Activated CD4-positive, alpha-beta T cell treated with anti-CD3 and anti-CD28 coated beads for 48 hours (primary cell): Measurements from ENCODE around the gene RNF180.
A peak's percentile ranks its signal among the peaks of the same experiment; 100 is the strongest.

ENCODE experiments used
- DNase-seq: peaks from one replicate; pipeline ENCODE4 v3.0.0-alpha.2; 2020

RNF180 gene

DNA sequence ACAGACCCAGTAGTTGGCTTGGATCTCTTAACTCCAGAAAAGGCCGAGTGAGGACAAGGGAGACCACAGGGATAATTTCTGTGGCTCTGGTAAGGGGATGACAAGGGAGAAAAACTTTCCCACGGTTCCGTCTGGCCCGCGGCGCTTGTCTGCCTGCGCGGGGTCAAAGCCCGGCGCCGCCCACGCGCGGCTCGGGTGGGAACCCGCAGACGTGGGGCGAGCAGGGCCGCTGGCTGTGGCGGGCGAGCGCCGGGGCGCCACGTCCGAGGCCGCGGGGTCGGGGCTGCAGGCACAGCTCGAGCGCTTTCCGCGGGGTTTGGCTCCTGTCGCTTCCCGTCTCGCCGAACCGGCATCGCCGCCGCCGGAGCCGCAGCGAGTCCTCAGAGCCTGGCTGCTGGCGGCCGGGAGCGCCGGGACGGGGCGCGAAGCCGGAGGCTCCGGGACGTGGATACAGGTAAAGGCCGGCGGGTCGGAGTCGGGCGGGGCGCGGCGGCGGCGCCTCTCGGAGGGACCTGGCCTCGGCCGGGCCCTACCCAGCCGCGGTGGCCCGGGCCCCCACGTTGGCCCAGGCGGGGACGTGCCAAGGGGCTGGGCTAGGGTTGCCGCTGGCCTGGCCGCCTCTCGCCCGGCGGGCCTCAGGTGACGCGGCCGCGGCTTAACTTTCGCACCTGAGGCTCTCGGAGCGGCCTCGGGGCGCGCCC, at the start of gene RNF180:
Gene RNF180 (plus strand): TSS at position 344 of the 701 bp plus-strand sequence. CDS start 34,965 bp downstream, outside the sequence.
- peak; percentile 15 for DNase-seq

DNA sequence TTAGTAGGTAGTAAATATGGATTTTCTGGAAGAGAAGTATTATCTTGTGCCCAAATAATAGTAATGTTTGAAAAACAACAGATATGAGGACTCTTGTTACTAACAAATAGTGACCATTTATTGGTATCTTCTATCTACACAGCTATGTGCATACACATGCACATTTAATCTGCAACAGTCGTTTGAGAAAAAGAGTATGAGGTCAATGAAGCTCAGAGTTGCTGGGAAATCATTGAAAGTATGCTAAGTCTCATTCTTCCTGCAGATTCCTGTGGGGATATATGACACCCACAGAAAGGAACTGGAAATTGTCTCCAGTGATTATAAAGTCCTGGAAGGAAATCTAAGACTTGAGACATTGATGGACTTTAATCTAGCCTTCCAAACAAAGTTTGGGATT, 40.1 kb upstream of the RNF180 start:
- no peak for DNase-seq

DNA sequence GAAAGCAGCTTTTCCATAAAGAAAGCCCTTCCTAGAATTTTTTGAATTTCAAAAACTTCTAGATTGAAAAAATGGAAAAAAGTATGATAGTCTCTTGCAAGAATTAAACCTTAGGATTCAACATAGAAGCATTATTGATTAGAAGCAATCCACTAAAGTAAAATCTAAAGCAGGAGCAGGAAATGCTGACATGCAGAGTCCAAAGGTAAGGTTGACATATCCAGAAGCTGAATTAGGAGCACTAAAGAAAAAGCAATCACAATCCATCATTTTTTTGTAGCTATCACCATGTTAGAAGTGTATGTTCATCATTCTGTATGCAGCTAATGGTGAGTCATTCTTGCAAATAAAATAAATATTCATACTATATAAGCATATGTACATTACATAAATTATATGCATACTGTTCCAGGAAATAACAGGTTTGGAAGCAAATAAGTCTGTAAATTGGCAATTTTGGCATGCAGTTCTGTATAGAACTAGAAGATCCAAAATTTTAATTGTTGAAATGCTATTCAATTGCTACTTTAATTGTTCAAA, 39.4 kb upstream of the RNF180 start:
- DNase-seq, result no peak

- no peak for DNase-seq
These were observed 25.6 kb upstream of the RNF180 start for GRCh38 chr5:64140018-64140417.

GRCh38 chr5:64144425-64145215, 21.0 kb upstream of the RNF180 start:
- no peak for DNase-seq

DNA sequence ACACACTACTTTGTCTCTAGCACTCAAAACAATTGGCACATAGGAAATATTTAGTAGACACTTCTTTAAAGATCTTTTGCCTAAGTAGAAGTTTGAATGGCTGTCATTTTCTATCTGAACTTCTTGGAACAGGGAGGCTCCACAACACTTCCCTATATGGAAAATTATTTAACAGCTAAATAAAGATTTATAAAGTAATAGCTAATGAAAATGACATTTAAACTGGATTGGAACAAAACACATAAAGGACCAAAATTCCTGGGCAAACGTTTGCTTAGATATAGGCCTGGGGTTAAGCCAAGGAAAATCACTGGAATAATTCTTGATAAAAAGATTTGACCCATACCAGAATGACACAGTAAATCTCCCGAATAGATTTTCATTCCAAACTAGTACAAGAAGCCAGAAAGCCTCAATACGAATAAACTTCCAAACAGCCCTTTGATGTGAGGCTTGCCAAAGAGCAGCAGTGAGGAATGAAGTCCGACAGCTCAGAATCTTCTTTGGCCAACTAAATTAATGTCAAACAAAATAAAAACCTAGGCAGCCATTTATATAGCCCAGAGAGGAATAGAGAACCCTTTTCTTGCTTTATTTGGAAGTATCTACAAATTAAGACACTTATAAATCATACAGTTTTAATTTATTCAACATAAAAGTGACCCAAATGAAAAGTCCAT, 20.3 kb upstream of the RNF180 start:
- no peak for DNase-seq

DNA sequence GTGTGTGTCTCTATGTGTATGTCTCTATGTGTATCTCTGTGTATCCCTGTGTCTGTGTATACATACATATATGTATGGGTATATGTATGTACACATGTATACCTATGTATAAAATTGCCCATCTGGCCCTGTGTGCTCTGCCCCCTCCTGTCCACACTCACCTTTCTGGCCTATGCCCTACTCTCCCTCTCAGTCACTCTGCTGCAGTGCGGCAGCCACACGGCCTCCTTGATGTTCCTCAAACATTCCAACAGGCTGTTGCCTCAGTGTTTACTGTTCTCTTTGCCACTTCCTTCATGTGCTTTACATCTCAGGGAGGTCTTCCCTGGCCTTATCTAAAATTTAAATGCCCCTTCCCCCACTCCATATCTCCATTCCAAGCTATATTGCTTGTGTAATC, 18.3 kb upstream of the RNF180 start:
- DNase-seq, result no peak

DNA sequence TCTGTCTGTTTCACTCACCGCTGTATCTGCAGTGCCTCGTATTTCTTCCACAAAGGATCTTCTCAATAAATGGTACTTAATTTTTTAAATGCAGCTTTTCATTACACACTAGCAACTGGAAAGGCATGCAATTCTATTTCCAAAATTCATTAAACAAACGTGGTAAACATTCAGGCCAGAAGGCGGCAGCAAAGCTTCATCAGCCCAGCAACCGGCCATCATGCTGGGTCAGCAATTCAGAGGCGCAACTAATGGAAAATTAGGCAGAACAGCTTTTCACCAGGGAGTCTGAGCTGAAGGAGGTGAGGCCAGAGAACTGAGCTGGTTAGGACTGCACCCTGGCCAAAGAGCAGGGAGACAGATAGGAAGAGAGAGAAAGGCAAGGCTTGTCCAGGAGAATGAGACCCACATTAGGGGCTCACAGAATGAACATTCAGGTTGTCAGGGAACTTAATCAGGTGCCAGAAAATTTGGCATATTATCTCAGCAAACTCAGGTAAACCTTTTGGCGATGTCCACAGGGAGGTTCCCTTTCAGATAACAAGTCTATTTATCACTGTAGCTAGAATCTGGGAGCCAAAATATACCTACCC, 17.7 kb upstream of the RNF180 start:
- peak; percentile 20 for DNase-seq

DNA sequence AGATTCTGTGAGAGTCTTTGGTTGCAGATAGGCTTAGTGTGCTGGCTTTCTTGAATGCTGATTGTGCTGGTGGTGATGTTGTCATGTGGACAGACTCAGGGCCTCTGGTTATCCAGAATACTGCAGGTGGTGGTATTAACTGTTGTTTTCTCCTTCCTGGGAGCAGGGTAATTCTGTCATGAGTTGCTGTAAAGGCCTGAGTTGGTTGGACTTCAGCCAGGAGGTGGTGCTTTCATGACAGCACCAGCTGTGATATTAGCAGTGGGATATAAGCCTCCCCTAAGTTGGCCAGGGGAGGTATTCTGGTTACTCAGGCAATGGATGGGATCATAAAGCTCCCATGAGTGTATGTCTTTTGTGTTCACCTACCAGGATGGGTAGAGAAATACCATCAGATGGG, 16.4 kb upstream of the RNF180 start:
- DNase-seq, result no peak

DNA sequence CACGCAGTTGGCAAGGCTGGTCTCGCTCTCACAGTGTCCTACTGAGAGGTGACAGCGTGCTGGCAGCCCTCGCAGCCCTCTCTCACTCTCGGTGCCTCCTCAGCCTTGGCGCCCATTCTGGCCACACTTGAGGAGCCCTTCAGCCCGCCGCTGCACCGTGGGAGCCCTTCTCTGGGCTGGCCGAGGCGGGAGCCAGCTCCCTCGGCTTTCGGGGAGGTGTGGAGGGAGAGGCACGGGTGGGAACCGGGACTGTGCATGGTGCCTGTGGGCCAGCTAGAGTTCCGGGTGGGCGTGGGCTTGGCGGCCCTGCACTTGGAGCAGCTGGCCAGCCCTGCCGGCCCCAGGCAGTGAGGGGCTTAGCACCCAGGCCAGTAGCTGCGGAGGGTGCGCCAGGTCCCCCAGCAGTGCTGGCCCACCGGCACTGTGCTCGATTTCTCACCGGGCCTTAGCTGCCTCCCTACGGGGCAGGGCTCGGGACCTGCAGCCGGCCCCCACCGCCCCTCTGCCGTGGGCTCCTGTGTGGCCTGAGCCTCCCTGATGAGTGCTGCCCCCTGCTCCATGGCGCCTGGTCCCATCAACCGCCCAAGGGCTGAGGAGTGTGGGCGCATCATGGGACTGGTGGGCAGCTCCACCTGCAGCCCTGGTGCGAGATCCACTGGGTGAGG, 15.7 kb upstream of the RNF180 start:
- DNase-seq, result no peak

DNA sequence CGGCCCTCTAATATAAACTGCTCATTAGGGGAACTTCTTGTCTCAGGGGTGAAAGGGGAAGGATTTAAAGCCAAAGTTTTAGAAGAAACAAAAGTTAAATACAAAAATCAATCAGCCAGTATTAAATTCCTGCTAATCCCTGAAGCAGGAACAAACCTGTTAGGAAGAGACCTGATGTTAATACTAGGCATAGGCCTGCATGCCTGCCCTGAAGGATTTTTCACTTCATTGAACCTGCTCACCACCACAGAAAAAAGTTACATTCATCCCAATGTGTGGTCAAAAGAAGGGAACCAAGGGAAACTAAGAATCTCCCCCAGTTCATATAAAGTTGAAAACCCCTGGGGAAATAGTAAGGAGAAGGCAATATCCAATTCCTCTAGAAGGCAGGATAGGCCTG, 9.4 kb upstream of the RNF180 start:
- DNase-seq, result no peak

GRCh38 chr5:64158827-64159226, 6.8 kb upstream of the RNF180 start:
- no peak for DNase-seq

DNA sequence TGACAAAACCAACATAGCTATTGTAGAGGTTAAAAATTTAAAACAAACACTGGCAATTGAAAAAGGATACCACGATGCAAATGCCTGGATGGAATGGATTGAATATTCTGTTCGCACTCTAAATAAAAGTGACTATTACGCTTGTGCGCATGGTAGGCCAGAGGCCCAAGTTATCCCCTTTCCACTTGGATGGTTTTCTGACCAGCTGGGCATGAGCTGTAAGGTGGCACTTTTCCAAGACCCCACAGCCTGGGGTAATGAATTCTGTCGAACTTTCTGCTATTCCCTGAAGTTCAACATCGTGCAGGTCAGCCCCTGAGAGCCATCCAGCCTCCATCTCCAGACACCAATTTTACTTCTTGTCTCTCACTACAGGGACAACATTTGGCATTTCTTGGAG, 5.4 kb upstream of the RNF180 start:
- no peak for DNase-seq

GRCh38 chr5:64161420-64161819, 4.2 kb upstream of the RNF180 start:
- DNase-seq, result no peak

GRCh38 chr5:64163135-64163534, 2.5 kb upstream of the RNF180 start:
- no peak for DNase-seq

- DNase-seq, result no peak
These were observed 1.9 kb upstream of the RNF180 start for GRCh38 chr5:64163746-64164145.

GRCh38 chr5:64164166-64164565, 1.5 kb upstream of the RNF180 start:
- no peak for DNase-seq

DNA sequence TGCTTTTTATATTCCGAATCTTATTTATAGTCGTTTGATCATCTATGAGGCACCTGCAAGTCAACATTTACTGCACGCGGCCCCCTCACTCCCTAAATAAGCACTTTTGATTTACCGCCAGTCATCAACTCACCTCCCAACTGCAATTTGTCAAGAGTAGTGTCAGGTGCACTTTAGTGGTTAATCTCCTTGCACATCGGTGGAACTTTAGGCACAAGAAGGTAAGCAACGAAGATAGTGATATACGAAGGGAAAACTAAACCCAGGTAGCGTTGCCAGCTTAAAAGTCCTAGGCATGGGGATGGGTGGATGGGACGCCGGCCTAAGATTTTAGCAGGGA, 513 bp upstream of the RNF180 start:
- no peak for DNase-seq

DNA sequence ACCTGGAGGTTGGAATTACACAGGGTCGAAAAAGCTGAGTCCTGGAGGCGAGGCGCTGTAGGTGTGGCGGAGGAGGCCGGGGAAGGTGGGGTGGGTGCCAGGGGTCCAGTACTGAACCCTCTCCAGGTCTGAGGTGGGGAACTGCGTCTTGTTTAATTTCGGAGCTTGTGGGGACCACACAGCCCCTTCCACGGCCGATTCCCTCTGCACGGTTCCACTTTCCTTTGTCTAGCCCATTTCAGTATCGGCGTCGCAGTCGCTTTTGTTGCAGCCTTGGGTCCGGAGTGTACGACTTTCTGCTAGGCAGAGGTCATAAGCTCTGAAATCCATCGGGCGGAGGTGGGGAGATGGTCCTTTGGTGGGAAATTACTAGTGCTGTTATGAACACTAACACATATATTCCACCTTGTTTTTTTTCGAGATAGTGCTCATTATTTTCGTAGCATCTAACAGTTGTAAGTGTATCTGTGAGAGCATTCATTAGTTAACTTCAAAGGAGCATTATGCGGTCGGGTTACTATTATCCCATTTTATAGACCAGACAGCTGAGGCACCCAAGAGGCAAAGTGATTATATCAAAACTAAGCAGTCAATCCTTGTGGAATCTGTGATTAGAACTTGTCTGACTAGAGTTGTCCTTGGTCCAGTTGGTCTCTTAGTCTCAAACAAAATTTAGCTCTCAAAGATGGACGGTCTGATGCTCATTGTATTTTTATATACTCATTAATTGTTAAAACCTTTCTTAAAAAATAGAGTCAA, 737 bp downstream of the RNF180 start:
- DNase-seq, result no peak

GRCh38 chr5:64176301-64176700, 10.7 kb downstream of the RNF180 start:
- no peak for DNase-seq

GRCh38 chr5:64180661-64181343, 15.2 kb downstream of the RNF180 start:
- no peak for DNase-seq
